ENCODE results near the gene TGM3. TPM values are rescaled to one million over a fixed set of nuclear protein-coding genes. Genes with fewer than 3 reads are reported as not detected.

The TGM3 gene
- total RNA-seq, 2 experiments from 2014 or later: not detected

- Mint-ChIP-seq H3K9me3 (ENCODE audit: insufficient read depth) (no peaks in the 10 kb centered on the region), H3K27ac (no peak overlapping the region), H3K4me1 (ENCODE audit: low read depth) (peaks cover 5% of the 10 kb centered on the region), H3K27me3 (ENCODE audit: low read depth) (peaks cover 14% of the 10 kb centered on the region), H3K4me3 (no peak overlapping the region), H3K36me3 (ENCODE audit: low read depth) (no peaks in the 10 kb centered on the region)
- DNase-seq (no peak), ATAC-seq (no peak)
- ChIA-PET CTCF (no interaction called here), POLR2A (no interaction called here)
Measured at GRCh38 chr20:2287504-2287903, 8.3 kb upstream of the TGM3 start.

DNA sequence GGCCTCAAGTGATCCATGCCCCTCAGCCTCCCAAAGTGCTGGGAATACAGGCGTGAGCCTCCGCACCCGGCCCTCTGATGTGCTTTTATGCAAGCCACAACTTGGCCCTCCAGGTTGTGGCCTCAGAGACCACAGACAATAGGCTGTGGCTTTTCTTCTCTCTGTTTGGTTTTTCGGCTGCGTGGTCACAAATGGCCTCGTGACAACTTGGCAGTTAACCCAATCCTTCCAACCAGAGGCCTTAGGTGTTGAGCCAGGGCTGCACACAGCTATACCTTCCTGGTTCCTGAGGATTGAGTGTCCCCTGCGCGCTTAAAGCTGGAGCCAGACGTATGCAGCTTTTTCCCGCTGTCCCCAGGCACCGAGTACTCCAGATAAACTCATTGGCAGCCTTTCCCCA lies 6.3 kb upstream of the TGM3 start:
- peaks cover 5% of the 10 kb centered on the region for H3K4me1 Mint-ChIP-seq (ENCODE audit: low read depth)
- ATAC-seq: no peak
- POLR2A ChIA-PET: no interaction called here
- peaks cover 14% of the 10 kb centered on the region for H3K27me3 Mint-ChIP-seq (ENCODE audit: low read depth)
- no peaks in the 10 kb centered on the region for H3K9me3 Mint-ChIP-seq (ENCODE audit: insufficient read depth)
- CTCF ChIA-PET: no interaction called here
- no peak overlapping the region for H3K4me3 Mint-ChIP-seq
- no peaks in the 10 kb centered on the region for H3K36me3 Mint-ChIP-seq (ENCODE audit: low read depth)
- no peak overlapping the region for H3K27ac Mint-ChIP-seq
- DNase-seq: no peak

- Mint-ChIP-seq H3K9me3 (ENCODE audit: insufficient read depth) (no peaks in the 10 kb centered on the region), H3K27ac (no peak overlapping the region), H3K4me3 (no peak overlapping the region), H3K4me1 (ENCODE audit: low read depth) (peaks cover 5% of the 10 kb centered on the region), H3K36me3 (ENCODE audit: low read depth) (no peaks in the 10 kb centered on the region), H3K27me3 (ENCODE audit: low read depth) (peaks cover 14% of the 10 kb centered on the region)
- DNase-seq (no peak), ATAC-seq (no peak)
- ChIA-PET POLR2A (no interaction called here), CTCF (interaction anchor here (1.0 kb wide), 1 partner anchor 12 kb away, joined by 3 read pairs; no protein-coding TSS in a partner anchor)
Measured at GRCh38 chr20:2290486-2290885, 5.3 kb upstream of the TGM3 start.

DNA sequence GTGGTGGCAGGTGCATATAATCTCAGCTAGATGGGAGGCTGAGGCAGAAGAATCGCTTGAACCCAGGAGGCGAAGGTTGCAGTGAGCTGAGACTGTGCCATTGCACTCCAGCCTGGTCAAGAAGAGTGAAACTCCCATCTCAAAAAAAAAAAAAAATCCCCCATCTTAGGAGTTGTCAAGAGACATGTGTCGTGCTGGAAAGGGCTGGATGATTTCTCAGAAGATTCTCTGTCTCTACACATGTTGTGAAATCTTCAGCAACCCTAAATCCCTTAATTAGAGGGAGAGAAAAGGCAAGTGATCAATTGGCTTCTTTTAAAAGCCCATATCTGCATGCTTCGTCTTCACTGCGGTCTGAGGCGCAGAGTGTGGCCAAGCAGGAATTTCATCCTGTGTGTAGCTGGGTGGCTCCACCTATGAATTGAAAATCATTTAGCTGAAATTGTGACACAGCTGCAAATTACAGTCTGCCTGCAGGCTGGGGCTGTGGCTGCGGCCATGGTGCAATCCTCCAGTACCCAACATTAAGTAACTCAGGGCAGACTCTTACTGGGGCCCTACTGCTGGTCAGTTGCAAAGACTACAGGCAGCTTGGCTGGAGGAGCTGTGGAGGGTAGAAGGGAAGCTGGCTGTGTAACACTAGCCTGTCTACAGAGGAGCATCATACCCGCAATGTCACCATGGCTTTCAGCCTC lies 3.2 kb upstream of the TGM3 start:
- Mint-ChIP-seq H3K9me3 (ENCODE audit: insufficient read depth) (no peaks in the 10 kb centered on the region), H3K4me1 (ENCODE audit: low read depth) (peaks cover 5% of the 10 kb centered on the region), H3K4me3 (no peak overlapping the region), H3K27ac (no peak overlapping the region), H3K36me3 (ENCODE audit: low read depth) (no peaks in the 10 kb centered on the region), H3K27me3 (ENCODE audit: low read depth) (peaks cover 14% of the 10 kb centered on the region)
- CTCF ChIA-PET: no interaction called here
- POLR2A ChIA-PET: no interaction called here
- DNase-seq (no peak), ATAC-seq (no peak)

DNA sequence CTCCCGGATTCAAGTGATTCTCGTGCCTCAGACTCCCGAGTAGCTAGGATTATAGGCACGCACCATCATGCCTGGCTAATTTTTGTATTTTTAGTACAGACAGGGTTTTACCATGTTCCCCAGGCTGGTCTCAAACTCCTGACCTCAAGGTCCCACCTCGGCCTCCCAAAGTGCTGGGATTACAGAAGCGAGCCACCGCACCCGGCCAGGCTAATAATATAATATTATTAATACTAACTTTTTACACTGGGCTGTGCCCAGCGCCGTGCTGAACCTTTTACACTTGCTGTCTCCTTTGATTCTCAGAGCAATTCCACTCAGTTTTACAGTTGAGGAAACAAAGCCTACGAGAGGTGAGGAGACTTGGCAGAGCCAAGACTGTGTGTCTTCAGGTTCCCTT lies 2.3 kb upstream of the TGM3 start:
- ChIA-PET POLR2A (no interaction called here), CTCF (no interaction called here)

DNA sequence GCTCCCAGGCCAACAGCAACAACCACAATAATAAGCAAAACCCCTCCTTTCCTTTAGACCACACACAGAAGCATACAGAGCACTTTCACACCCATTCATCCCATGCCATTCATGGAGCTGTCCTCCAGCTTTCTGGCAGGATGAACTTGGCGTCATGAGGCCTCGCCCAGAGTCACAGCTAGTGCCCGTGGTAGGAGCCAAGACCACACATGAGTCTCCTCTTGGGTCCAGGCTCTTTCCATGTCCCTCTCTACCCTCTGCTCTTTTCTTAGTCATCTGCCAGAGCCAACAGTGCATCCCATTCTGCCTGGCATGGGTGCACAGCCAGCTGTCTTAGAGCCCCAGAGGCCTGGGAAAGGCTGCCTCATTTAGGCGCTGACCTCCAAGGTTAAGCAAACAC lies 1.8 kb upstream of the TGM3 start:
- H3K4me1 Mint-ChIP-seq (ENCODE audit: low read depth): peaks cover 5% of the 10 kb centered on the region
- H3K27me3 Mint-ChIP-seq (ENCODE audit: low read depth): peaks cover 7% of the 10 kb centered on the region
- H3K36me3 Mint-ChIP-seq (ENCODE audit: low read depth): no peaks in the 10 kb centered on the region
- H3K4me3 Mint-ChIP-seq: no peak overlapping the region
- ChIA-PET POLR2A (no interaction called here), CTCF (no interaction called here)
- H3K9me3 Mint-ChIP-seq (ENCODE audit: insufficient read depth): no peaks in the 10 kb centered on the region
- H3K27ac Mint-ChIP-seq: no peak overlapping the region
- ATAC-seq: no peak
- no peak for DNase-seq

More for the DNA sequence above, 2.3 kb upstream of the TGM3 start:
- Mint-ChIP-seq H3K4me3 (no peak overlapping the region), H3K4me1 (ENCODE audit: low read depth) (peaks cover 5% of the 10 kb centered on the region), H3K36me3 (ENCODE audit: low read depth) (no peaks in the 10 kb centered on the region), H3K9me3 (ENCODE audit: insufficient read depth) (no peaks in the 10 kb centered on the region), H3K27ac (no peak overlapping the region), H3K27me3 (ENCODE audit: low read depth) (peaks cover 12% of the 10 kb centered on the region)
- DNase-seq: no peak
- ATAC-seq: no peak

- no peak for DNase-seq
- no peaks in the 10 kb centered on the region for H3K9me3 Mint-ChIP-seq (ENCODE audit: insufficient read depth)
- CTCF ChIA-PET: no interaction called here
- no peaks in the 10 kb centered on the region for H3K4me1 Mint-ChIP-seq (ENCODE audit: low read depth)
- H3K27me3 Mint-ChIP-seq (ENCODE audit: low read depth): peaks cover 3% of the 10 kb centered on the region
- no peaks in the 10 kb centered on the region for H3K36me3 Mint-ChIP-seq (ENCODE audit: low read depth)
- H3K27ac Mint-ChIP-seq: no peak overlapping the region
- no peak overlapping the region for H3K4me3 Mint-ChIP-seq
- POLR2A ChIA-PET: no interaction called here
- ATAC-seq: no peak
Measured at GRCh38 chr20:2295286-2295685, 515 bp upstream of the TGM3 start.

DNA sequence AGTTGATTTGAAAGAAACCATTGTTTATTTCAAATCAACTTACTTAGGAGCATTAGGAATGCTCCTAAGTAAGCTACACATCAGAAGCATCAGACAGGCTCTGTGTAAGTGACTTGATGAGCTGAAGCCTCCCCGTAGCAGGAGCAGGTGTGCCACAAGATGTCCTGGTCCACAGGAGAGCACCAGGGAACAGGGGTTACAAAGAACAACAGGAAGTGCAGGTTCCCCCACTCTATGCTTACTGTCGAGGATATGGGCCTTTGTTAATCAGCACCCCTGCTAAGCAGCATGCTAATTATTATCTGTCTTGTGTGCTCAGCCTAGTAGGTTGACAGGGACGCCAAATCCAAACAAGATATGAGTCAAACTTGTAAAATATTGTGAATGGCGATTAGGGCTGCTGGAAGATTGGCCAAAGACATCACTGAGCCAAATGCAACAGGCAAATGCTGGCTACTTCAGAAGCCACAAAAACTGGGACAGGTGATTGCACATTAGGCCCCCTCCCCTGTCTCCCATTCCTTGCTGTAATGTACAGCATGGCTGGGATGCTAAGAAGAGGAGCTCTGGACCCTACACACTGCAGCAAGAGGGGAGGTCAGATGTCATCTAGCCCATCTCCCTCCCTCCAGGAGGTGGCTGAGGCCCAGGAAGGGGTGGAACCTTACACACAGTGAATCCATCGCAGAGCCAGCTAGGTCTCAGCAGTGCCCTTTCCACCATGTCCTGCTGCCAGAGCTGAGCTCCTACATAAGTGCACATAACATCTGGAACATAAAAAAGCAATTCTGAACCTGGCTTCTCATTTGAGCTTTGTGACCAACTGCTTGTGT lies 939 bp downstream of the TGM3 start:
- Mint-ChIP-seq H3K4me3 (no peak overlapping the region), H3K4me1 (ENCODE audit: low read depth) (peaks cover 6% of the 10 kb centered on the region)
- POLR2A ChIA-PET: no interaction called here

GRCh38 chr20:2297357-2297728 lies 1.5 kb downstream of the TGM3 start:
- ATAC-seq (no peak), DNase-seq (no peak)
- POLR2A ChIA-PET: interaction anchor here (0.6 kb wide), 1 partner anchor 14 kb away, joined by 3 read pairs; no protein-coding TSS in a partner anchor
- CTCF ChIA-PET: interaction anchor here (0.8 kb wide), 1 partner anchor 89 kb away, joined by 3 read pairs; no protein-coding TSS in a partner anchor
- H3K4me1 Mint-ChIP-seq (ENCODE audit: low read depth): peaks cover 6% of the 10 kb centered on the region
- H3K9me3 Mint-ChIP-seq (ENCODE audit: insufficient read depth): no peaks in the 10 kb centered on the region
- no peak overlapping the region for H3K4me3 Mint-ChIP-seq
- H3K27me3 Mint-ChIP-seq (ENCODE audit: low read depth): peaks cover 3% of the 10 kb centered on the region
- no peaks in the 10 kb centered on the region for H3K36me3 Mint-ChIP-seq (ENCODE audit: low read depth)
- no peak overlapping the region for H3K27ac Mint-ChIP-seq

More for the DNA sequence above, 939 bp downstream of the TGM3 start:
- CTCF ChIA-PET: interaction anchor here (0.8 kb wide), 1 partner anchor 89 kb away, joined by 3 read pairs; no protein-coding TSS in a partner anchor
- H3K9me3 Mint-ChIP-seq (ENCODE audit: insufficient read depth): no peaks in the 10 kb centered on the region
- peaks cover 3% of the 10 kb centered on the region for H3K27me3 Mint-ChIP-seq (ENCODE audit: low read depth)
- DNase-seq: no peak
- no peak for ATAC-seq
- no peaks in the 10 kb centered on the region for H3K36me3 Mint-ChIP-seq (ENCODE audit: low read depth)
- H3K27ac Mint-ChIP-seq: no peak overlapping the region

GRCh38 chr20:2298116-2298515 lies 2.3 kb downstream of the TGM3 start:
- DNase-seq (no peak), ATAC-seq (no peak)
- peaks cover 3% of the 10 kb centered on the region for H3K27me3 Mint-ChIP-seq (ENCODE audit: low read depth)
- peaks cover 6% of the 10 kb centered on the region for H3K4me1 Mint-ChIP-seq (ENCODE audit: low read depth)
- no peak overlapping the region for H3K27ac Mint-ChIP-seq
- no peaks in the 10 kb centered on the region for H3K36me3 Mint-ChIP-seq (ENCODE audit: low read depth)
- H3K9me3 Mint-ChIP-seq (ENCODE audit: insufficient read depth): no peaks in the 10 kb centered on the region
- POLR2A ChIA-PET: interaction anchor here (0.6 kb wide), 1 partner anchor 15 kb away, joined by 3 read pairs; no protein-coding TSS in a partner anchor
- CTCF ChIA-PET: no interaction called here
- no peak overlapping the region for H3K4me3 Mint-ChIP-seq

- no peaks in the 10 kb centered on the region for H3K9me3 Mint-ChIP-seq (ENCODE audit: insufficient read depth)
- POLR2A ChIA-PET: no interaction called here
- ATAC-seq: no peak
Measured at GRCh38 chr20:2298701-2299100, 2.9 kb downstream of the TGM3 start.

GRCh38 chr20:2299301-2299700 lies 3.5 kb downstream of the TGM3 start:
- Mint-ChIP-seq H3K4me1 (ENCODE audit: low read depth) (peaks cover 6% of the 10 kb centered on the region), H3K27me3 (ENCODE audit: low read depth) (peaks cover 5% of the 10 kb centered on the region), H3K27ac (no peak overlapping the region), H3K9me3 (ENCODE audit: insufficient read depth) (no peaks in the 10 kb centered on the region), H3K4me3 (no peak overlapping the region), H3K36me3 (ENCODE audit: low read depth) (no peaks in the 10 kb centered on the region)
- DNase-seq: no peak
- ChIA-PET POLR2A (no interaction called here), CTCF (interaction anchor here (1.1 kb wide), 1 partner anchor 92 kb away, joined by 3 read pairs; no protein-coding TSS in a partner anchor)
- no peak for ATAC-seq

More at GRCh38 chr20:2298701-2299100, 2.9 kb downstream of the TGM3 start:
- Mint-ChIP-seq H3K27ac (no peak overlapping the region), H3K36me3 (ENCODE audit: low read depth) (no peaks in the 10 kb centered on the region), H3K4me1 (ENCODE audit: low read depth) (peaks cover 6% of the 10 kb centered on the region), H3K27me3 (ENCODE audit: low read depth) (peaks cover 3% of the 10 kb centered on the region), H3K4me3 (no peak overlapping the region)
- CTCF ChIA-PET: interaction anchor here (1.1 kb wide), 1 partner anchor 91 kb away, joined by 3 read pairs; no protein-coding TSS in a partner anchor
- no peak for DNase-seq

Measured in activated CD8-positive, alpha-beta T cell treated with anti-CD3 and anti-CD28 coated beads, Interleukin-2, amount 10 ng/mL, durations not matched to agents 7 days and 5 days (primary cell).